22Rv1 (cell line): ENCODE data around the gene PPP3CA.

ENCODE experiments used
- CTCF ChIP-seq: fragments of 450-650 bp; IDR thresholded peaks from 2 replicates; pipeline ENCODE4 v1.5.1; 2017; ENCODE audit warnings: mild to moderate bottlenecking
- ZFX ChIP-seq: fragments of 450-650 bp; IDR thresholded peaks from 2 replicates; pipeline ENCODE4 v1.6.1; 2017; ENCODE audit warnings: antibody characterized with exemption, borderline replicate concordance

GRCh38 chr4:101162990-101163380, 184.3 kb downstream of the PPP3CA start:
- TF ChIP-seq CTCF (no peak), ZFX (no peak)
